Pancreas (tissue), 10 donors: ENCODE data around the gene TMED6. TPM values are rescaled to one million over a fixed set of nuclear protein-coding genes. Genes with fewer than 3 reads are reported as not detected.

Experiments used
- ATAC-seq, 4 donors: fragments of 200-7000 bp; cut with Tn5 transposase; one replicate each; pipeline versions ENCODE4 v1.8.0 to v1.9.1; 2020; ENCODE audit warnings: mild to moderate bottlenecking in 4 of 4, moderate library complexity in 4 of 4
- DNase-seq, 6 donors: peaks; one replicate each; pipeline ENCODE4 v3.0.0-alpha.2; 2020
- FAIRE-seq: peaks from 2 replicates; lab custom pipeline; 2012; peaks lifted over from hg19 to GRCh38; lab: Jason Lieb, UNC
- H3K27ac ChIP-seq, 4 donors: fragments of 200-600 bp; sonication (generic); 1 replicate in 3 of 4; 2 replicates in 1 of 4; pipeline versions ENCODE4 v1.5.0 to v1.8.0; 2020
- H3K27me3 ChIP-seq, 4 donors: fragments of 200-600 bp; one replicate each; pipeline ENCODE4 v1.8.0; 2021
- H3K36me3 ChIP-seq, 3 donors: fragments of 200-600 bp; sonication (generic) in 1 of 3; one replicate each; pipeline versions ENCODE4 v1.5.0 to v1.8.0; 2020 to 2021
- H3K4me1 ChIP-seq, 3 donors: fragments of 200-600 bp; one replicate each; pipeline ENCODE4 v1.8.0; 2021
- H3K4me3 ChIP-seq, 4 donors: fragments of 200-600 bp; sonication (generic) in 2 of 4; one replicate each; pipeline versions ENCODE4 v1.5.0 to v1.8.0; 2020 to 2021
- H3K9me3 ChIP-seq, 4 donors: fragments of 200-600 bp; one replicate each; pipeline ENCODE4 v1.8.0; 2021
- WGBS, 2 donors: extraction: QIAGEN DNeasy Blood & Tissue Kit; methylation state at CpG; one replicate each; pipeline ENCODE4 v1.1.7; 2013; 5-methylcytosine and 5-hydroxymethylcytosine counted together
- intact Hi-C, 3 donors: fragments of 100-400 bp; cut with DNase I; formaldehyde crosslinking; loops; one replicate each; pipeline versions ENCODE4 v1.11.1 to v1.14.2; 2022
- polyA plus RNA-seq, 2 donors: library from polyadenylated mRNA; stranded (reverse); fragments of 200-250 nt; gene quantifications; one replicate each; pipeline ENCODE4 v1.2.3, GENCODE V29; 2013
- total RNA-seq, 6 donors: library from RNA; stranded (reverse); fragmentation: NEBNext Ultra II Directional in 4 of 6; extraction: Animal tissue kit (Norgen Biotek cat#: 25700) in 4 of 6; gene quantifications; one replicate each; pipeline versions ENCODE4 v1.2.1 to v1.2.4, GENCODE V29; 2021 to 2023
- TF ChIP-seq, protein P1 (sequence below), 4 donors: fragments of 200-600 bp; sonication (generic) in 3 of 4; IDR thresholded peaks; one replicate each; pipeline versions ENCODE4 v1.5.0 to v1.8.0; 2021; ENCODE audit warnings: antibody characterized with exemption in 4 of 4
- donor health status: healthy with polysubstance abuse.
- donor health status: DM: no; HTN: no; CAD: no; lungs with moderate emphysema.
- donor health status: DM: no; HTN: no; CAD: no.
- donor health status: control.
- donor health status: control.
- donor health status: Bipolar disorder and iron deficiency.
- donor health status: DM: yes; HTN: yes; CAD: no.
- donor health status: DM: no; HTN: no; CAD: no.
- donor health status: DM: no; HTN: no; CAD: no.
- donor health status: DM: yes; HTN: yes; CAD: no.

TMED6 gene
- total and polyA plus RNA-seq, 8 donors: 5.2 to 94.7 (median 43.6) TPM

DNA sequence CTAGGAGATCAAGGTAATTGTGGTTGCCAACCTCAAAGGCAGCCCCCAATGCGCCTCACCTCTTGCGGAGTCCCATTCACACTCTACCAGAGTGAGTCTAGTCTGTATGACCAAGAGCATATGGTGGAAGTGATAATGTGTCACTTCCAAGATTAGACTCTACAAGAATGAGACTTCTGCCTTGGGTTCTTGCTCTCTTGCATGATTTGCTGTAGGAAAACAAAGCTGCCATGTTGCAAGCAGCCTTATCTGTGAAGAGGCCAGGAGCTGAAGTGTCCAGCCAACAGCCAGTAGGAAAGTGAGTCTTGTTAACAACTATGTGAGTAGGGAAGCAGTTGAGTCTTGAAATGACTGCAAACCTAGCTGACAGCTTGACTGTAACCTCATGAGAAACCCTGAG is 30.8 kb upstream of the TMED6 start:
- intact Hi-C loops: no loop called here
- ATAC-seq: no peak
- H3K27ac ChIP-seq: no peak overlapping the region
- no peaks in the 10 kb centered on the region for H3K9me3 ChIP-seq
- peaks cover 0 to 6% (median 0%) of the 10 kb centered on the region in 3 donors for H3K36me3 ChIP-seq
- 98% methylated on average over 2 of the region's 2 CpGs for WGBS, 2 donors
- no peak for DNase-seq
- peaks cover 5 to 16% (median 6%) of the 10 kb centered on the region in 3 donors for H3K4me1 ChIP-seq
- TF ChIP-seq, protein P1, sequence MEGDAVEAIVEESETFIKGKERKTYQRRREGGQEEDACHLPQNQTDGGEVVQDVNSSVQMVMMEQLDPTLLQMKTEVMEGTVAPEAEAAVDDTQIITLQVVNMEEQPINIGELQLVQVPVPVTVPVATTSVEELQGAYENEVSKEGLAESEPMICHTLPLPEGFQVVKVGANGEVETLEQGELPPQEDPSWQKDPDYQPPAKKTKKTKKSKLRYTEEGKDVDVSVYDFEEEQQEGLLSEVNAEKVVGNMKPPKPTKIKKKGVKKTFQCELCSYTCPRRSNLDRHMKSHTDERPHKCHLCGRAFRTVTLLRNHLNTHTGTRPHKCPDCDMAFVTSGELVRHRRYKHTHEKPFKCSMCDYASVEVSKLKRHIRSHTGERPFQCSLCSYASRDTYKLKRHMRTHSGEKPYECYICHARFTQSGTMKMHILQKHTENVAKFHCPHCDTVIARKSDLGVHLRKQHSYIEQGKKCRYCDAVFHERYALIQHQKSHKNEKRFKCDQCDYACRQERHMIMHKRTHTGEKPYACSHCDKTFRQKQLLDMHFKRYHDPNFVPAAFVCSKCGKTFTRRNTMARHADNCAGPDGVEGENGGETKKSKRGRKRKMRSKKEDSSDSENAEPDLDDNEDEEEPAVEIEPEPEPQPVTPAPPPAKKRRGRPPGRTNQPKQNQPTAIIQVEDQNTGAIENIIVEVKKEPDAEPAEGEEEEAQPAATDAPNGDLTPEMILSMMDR (IDR thresholded peaks at IDR 0.05): no peak
- H3K4me3 ChIP-seq: no peak overlapping the region
- no peaks in the 10 kb centered on the region for H3K27me3 ChIP-seq
- FAIRE-seq: no peak

DNA sequence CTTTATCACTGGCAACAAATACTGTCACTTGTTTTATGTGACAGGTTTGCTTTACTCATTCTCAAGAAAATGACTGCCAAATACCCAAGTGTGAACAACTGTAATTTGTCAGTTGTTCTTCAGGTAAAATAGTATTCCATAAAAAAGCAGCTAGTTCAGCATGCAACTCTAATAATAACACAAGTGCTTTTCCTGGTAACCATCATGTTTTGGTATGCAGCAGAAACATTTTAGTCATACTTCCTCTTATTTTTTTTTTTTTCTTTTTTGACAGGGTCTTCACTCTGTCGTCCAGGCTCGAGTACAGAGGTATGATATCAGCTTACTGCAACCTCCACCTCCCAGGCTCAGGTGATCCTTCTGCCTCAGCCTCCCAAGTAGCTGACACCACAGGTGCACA is 29.6 kb upstream of the TMED6 start:
- DNase-seq: no peak
- intact Hi-C loops: no loop called here
- H3K4me3 ChIP-seq: no peak overlapping the region
- TF ChIP-seq, protein P1 (IDR thresholded peaks at IDR 0.05): no peak
- H3K9me3 ChIP-seq: no peaks in the 10 kb centered on the region
- no peaks in the 10 kb centered on the region for H3K27me3 ChIP-seq
- peaks cover 0 to 6% (median 0%) of the 10 kb centered on the region in 3 donors for H3K36me3 ChIP-seq
- FAIRE-seq: no peak
- peaks cover 5 to 13% (median 6%) of the 10 kb centered on the region in 3 donors for H3K4me1 ChIP-seq
- H3K27ac ChIP-seq: no peak overlapping the region
- 71 to 74% methylated on average over 2 of the region's 2 CpGs for WGBS, 2 donors
- no peak for ATAC-seq

DNA sequence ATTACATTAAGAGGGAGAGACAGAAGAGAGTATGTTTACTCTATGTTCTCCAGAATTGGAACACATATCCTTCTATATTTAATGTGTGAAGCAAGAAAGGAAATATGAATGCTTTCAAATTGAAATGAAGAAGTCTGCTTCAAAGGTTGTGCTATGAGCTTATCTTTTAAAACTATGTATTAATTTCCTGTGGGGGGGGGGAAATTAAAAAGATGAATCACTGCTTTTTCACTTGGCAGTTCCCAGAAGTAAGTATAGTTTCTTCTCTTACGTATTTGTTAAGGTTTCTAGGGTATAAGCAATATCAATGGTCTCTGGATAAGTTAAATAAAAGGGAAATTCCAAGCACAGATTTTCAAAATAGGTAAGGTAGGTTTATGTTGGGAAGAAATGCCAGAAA is 27.2 kb upstream of the TMED6 start:
- Histone ChIP-seq H3K4me3 (no peak overlapping the region), H3K9me3 (no peaks in the 10 kb centered on the region), H3K4me1 (peaks cover 0 to under 1% (median 0%) of the 10 kb centered on the region in 3 donors), H3K27ac (no peak overlapping the region), H3K36me3 (peaks cover 0 to 6% (median 0%) of the 10 kb centered on the region in 3 donors), H3K27me3 (no peaks in the 10 kb centered on the region)
- DNase-seq: no peak
- FAIRE-seq: no peak
- no peak for ATAC-seq
- WGBS, 2 donors: 81 to 92% methylated on average over 1 of the region's 1 CpG
- intact Hi-C loops: no loop called here
- TF ChIP-seq, protein P1 (IDR thresholded peaks at IDR 0.05): no peak

DNA sequence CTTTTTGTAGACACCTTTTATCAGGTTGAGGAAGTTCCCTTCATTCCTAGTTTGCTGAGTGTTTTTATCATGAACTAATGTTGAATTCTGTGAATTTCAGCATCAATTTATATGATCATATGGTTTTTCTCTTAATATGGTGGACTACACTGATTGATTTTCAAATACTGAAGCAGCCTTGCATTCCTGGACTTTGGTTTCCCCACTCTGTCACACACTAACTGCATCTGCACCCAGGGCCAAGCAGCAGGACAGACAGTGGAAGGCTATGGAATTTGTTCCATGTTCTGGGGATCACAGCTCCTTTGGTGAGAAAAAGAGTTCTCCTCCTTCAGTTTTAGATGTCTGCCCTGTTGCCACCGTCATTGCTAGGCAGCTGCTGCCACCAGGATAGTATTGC is 26.4 kb upstream of the TMED6 start:
- FAIRE-seq (no peak), DNase-seq (no peak), ATAC-seq (no peak)
- no peaks in the 10 kb centered on the region for H3K27me3 ChIP-seq
- WGBS, 2 donors: 92 to 94% methylated on average over 1 of the region's 1 CpG
- H3K27ac ChIP-seq: no peak overlapping the region
- intact Hi-C loops: no loop called here
- H3K9me3 ChIP-seq: no peaks in the 10 kb centered on the region
- TF ChIP-seq, protein P1 (IDR thresholded peaks at IDR 0.05): no peak
- H3K4me3 ChIP-seq: no peak overlapping the region
- H3K4me1 ChIP-seq: no peaks in the 10 kb centered on the region
- peaks cover 0 to under 1% (median 0%) of the 10 kb centered on the region in 3 donors for H3K36me3 ChIP-seq

GRCh38 chr16:69376393-69377059 is 24.9 kb upstream of the TMED6 start:
- intact Hi-C loops: no loop called here
- no peak for ATAC-seq
- H3K27ac ChIP-seq: no peak overlapping the region
- DNase-seq: no peak
- no peaks in the 10 kb centered on the region for H3K27me3 ChIP-seq
- 95 to 97% methylated on average over 10 of the region's 10 CpGs for WGBS, 2 donors
- TF ChIP-seq, protein P1 (IDR thresholded peaks at IDR 0.05): no peak
- FAIRE-seq: no peak
- H3K36me3 ChIP-seq: peaks cover 0 to under 1% (median 0%) of the 10 kb centered on the region in 3 donors
- H3K9me3 ChIP-seq: no peaks in the 10 kb centered on the region
- H3K4me3 ChIP-seq: no peak overlapping the region
- H3K4me1 ChIP-seq: no peaks in the 10 kb centered on the region
